CD14-positive monocyte (primary cell): ENCODE measurements around the gene SUCLG2. TPM values are rescaled to one million over a fixed set of nuclear protein-coding genes. Genes with fewer than 3 reads are reported as not detected.

Experiments used
- DNase-seq, 3 donors: peaks; one replicate each; pipeline ENCODE4 v3.0.0-alpha.2; 2011 to 2022
- H2AFZ ChIP-seq: 2 replicates; pipeline ENCODE4 v1.6.0; 2012; ENCODE audit warnings: mild to moderate bottlenecking, low read depth, low read length, inconsistent platforms; ENCODE audit not compliant: insufficient read depth, poor library complexity, severe bottlenecking
- H3K27ac ChIP-seq, 2 donors: 1 replicate in 1 of 2; 2 replicates in 1 of 2; pipeline ENCODE4 v1.5.1; 2012 to 2013; ENCODE audit warnings: low read length in 2 of 2, control low read depth in 1 of 2, inconsistent platforms in 1 of 2, low read depth in 1 of 2, mild to moderate bottlenecking in 1 of 2
- H3K27me3 ChIP-seq, 2 donors: one replicate each; pipeline versions ENCODE4 v1.6.0 to v1.6.1; 2011 to 2013; ENCODE audit warnings: low read length in 2 of 2; ENCODE audit not compliant: control insufficient read depth in 2 of 2, insufficient read depth in 2 of 2
- H3K36me3 ChIP-seq, 2 donors: replicated peaks in 1 of 2; 1 replicate in 1 of 2; 2 replicates in 1 of 2; pipeline versions ENCODE4 v1.5.1 to v1.6.1; 2012 to 2013; ENCODE audit warnings: low read length in 2 of 2, control low read depth in 1 of 2, inconsistent platforms in 1 of 2, mild to moderate bottlenecking in 1 of 2; ENCODE audit not compliant: insufficient read depth in 2 of 2, control insufficient read depth in 1 of 2
- H3K4me1 ChIP-seq, 2 donors: 1 replicate in 1 of 2; 2 replicates in 1 of 2; pipeline versions ENCODE4 v1.5.1 to v1.6.1; 2012 to 2013; ENCODE audit warnings: low read length in 2 of 2, control low read depth in 1 of 2, inconsistent platforms in 1 of 2, mild to moderate bottlenecking in 1 of 2, moderate library complexity in 1 of 2; ENCODE audit not compliant: insufficient read depth in 2 of 2, control insufficient read depth in 1 of 2
- H3K4me2 ChIP-seq: replicated peaks from 2 replicates; pipeline ENCODE3; 2012; ENCODE audit warnings: low read length, moderate library complexity, mild to moderate bottlenecking; ENCODE audit not compliant: poor library complexity, severe bottlenecking; ENCODE audit errors: extremely low read depth
- H3K4me3 ChIP-seq, 3 experiments: fragments of 200-600 bp in 1 of 3; sonication (generic) in 1 of 3; replicated peaks in 1 of 3; 1 replicate in 2 of 3; 2 replicates in 1 of 3; pipeline ENCODE4 v1.5.1; 2011 to 2013; ENCODE audit warnings: low read length in 3 of 3, mild to moderate bottlenecking in 3 of 3, control low read depth in 2 of 3, low read depth in 2 of 3, inconsistent platforms in 1 of 3, moderate library complexity in 1 of 3
- H3K79me2 ChIP-seq: 2 replicates; pipeline ENCODE4 v1.6.0; 2012; ENCODE audit warnings: mild to moderate bottlenecking, control low read depth, inconsistent platforms, low read length, moderate library complexity; ENCODE audit not compliant: insufficient read depth
- H3K9ac ChIP-seq: 2 replicates; pipeline ENCODE4 v1.6.0; 2017; ENCODE audit warnings: low read length, mild to moderate bottlenecking; ENCODE audit not compliant: insufficient read depth, poor library complexity, severe bottlenecking
- H3K9me3 ChIP-seq, 2 donors: replicated peaks in 1 of 2; 1 replicate in 1 of 2; 2 replicates in 1 of 2; pipeline versions ENCODE4 v1.5.1 to v1.6.1; 2012 to 2013; ENCODE audit warnings: low read length in 2 of 2, control low read depth in 1 of 2; ENCODE audit not compliant: control insufficient read depth in 1 of 2, insufficient read depth in 1 of 2
- H4K20me1 ChIP-seq: 2 replicates; pipeline ENCODE4 v1.6.0; 2012; ENCODE audit warnings: mild to moderate bottlenecking, low read length, control low read depth, moderate library complexity; ENCODE audit not compliant: insufficient read depth
- H3K27ac Mint-ChIP-seq, 7 donors: one replicate each; pipeline ENCODE4 v1.8.0; 2020; ENCODE audit warnings: mild to moderate bottlenecking in 7 of 7, mixed read lengths in 7 of 7, moderate library complexity in 6 of 7, inconsistent platforms in 2 of 7
- H3K27me3 Mint-ChIP-seq, 3 donors: one replicate each; pipeline ENCODE4 v1.8.0; 2021 to 2022; ENCODE audit warnings: low read depth in 3 of 3, mild to moderate bottlenecking in 3 of 3, mixed read lengths in 3 of 3, moderate library complexity in 3 of 3, inconsistent platforms in 1 of 3
- H3K36me3 Mint-ChIP-seq, 2 donors: one replicate each; pipeline ENCODE4 v1.8.0; 2020; ENCODE audit warnings: mixed read lengths in 2 of 2, inconsistent platforms in 1 of 2, mild to moderate bottlenecking in 1 of 2
- H3K4me1 Mint-ChIP-seq: one replicate; pipeline ENCODE4 v1.8.0; 2020; ENCODE audit warnings: mild to moderate bottlenecking, mixed read lengths
- H3K4me3 Mint-ChIP-seq, 2 donors: one replicate each; pipeline ENCODE4 v1.8.0; 2020; ENCODE audit warnings: mild to moderate bottlenecking in 2 of 2, mixed read lengths in 2 of 2, moderate library complexity in 1 of 2
- H3K9me3 Mint-ChIP-seq, 7 donors: one replicate each; pipeline ENCODE4 v1.8.0; 2020 to 2022; ENCODE audit warnings: mixed read lengths in 7 of 7, mild to moderate bottlenecking in 6 of 7, moderate library complexity in 6 of 7, inconsistent platforms in 2 of 7
- WGBS: methylation state at CpG from one replicate; pipeline ENCODE4 v1.1.5; 2013; ENCODE audit warnings: missing lambda C conversion rate; ENCODE audit not compliant: insufficient coverage; 5-methylcytosine and 5-hydroxymethylcytosine counted together
- intact Hi-C, 2 donors: fragments of 100-400 bp; cut with micrococcal nuclease; formaldehyde crosslinking; loops; one replicate each; pipeline versions ENCODE4 v1.15.0 to v1.15.1; 2023
- polyA plus RNA-seq, 3 donors: library from polyadenylated mRNA; depleted of rRNA in 1 of 3; unstranded in 2 of 3; stranded (reverse) in 1 of 3; fragments of 300-500 nt in 2 of 3; fragments of >200 nt in 1 of 3; fragmentation: Illumina TruSeq in 2 of 3; gene quantifications; 1 replicate in 2 of 3; 2 replicates in 1 of 3; pipeline ENCODE4 v1.2.3, GENCODE V29; 2012 to 2021
- TF ChIP-seq, protein P1 (sequence below): fragments of 200-600 bp; IDR thresholded peaks from one replicate; pipeline ENCODE4 v1.8.0; 2022; ENCODE audit warnings: antibody characterized with exemption, mild to moderate bottlenecking

The SUCLG2 gene
- polyA plus RNA-seq, 3 donors: 10.8 to 37.5 (median 32.9) TPM

- Histone ChIP-seq H3K4me3 (no peak overlapping the region), H3K27me3 (no peaks in the 10 kb centered on the region), H4K20me1 (no peaks in the 10 kb centered on the region), H3K79me2 (no peaks in the 10 kb centered on the region), H3K9me3 (no peaks in the 10 kb centered on the region), H2AFZ (no peak overlapping the region), H3K4me2 (no peak overlapping the region), H3K9ac (no peak overlapping the region), H3K4me1 (no peaks in the 10 kb centered on the region), H3K27ac (no peak overlapping the region), H3K36me3 (no peaks in the 10 kb centered on the region)
- no peak overlapping the region for H3K27ac Mint-ChIP-seq
- TF ChIP-seq, protein P1, sequence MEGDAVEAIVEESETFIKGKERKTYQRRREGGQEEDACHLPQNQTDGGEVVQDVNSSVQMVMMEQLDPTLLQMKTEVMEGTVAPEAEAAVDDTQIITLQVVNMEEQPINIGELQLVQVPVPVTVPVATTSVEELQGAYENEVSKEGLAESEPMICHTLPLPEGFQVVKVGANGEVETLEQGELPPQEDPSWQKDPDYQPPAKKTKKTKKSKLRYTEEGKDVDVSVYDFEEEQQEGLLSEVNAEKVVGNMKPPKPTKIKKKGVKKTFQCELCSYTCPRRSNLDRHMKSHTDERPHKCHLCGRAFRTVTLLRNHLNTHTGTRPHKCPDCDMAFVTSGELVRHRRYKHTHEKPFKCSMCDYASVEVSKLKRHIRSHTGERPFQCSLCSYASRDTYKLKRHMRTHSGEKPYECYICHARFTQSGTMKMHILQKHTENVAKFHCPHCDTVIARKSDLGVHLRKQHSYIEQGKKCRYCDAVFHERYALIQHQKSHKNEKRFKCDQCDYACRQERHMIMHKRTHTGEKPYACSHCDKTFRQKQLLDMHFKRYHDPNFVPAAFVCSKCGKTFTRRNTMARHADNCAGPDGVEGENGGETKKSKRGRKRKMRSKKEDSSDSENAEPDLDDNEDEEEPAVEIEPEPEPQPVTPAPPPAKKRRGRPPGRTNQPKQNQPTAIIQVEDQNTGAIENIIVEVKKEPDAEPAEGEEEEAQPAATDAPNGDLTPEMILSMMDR: no peak
- no peak for DNase-seq
- 100% methylated on average over 1 of the region's 4 CpGs for WGBS
- H3K27me3 Mint-ChIP-seq: no peaks in the 10 kb centered on the region
- peaks cover 6 to 7% of the 10 kb centered on the region in 2 donors for H3K36me3 Mint-ChIP-seq
- H3K9me3 Mint-ChIP-seq: peaks cover 7 to 18% (median 12%) of the 10 kb centered on the region in 7 donors
- intact Hi-C loops: no loop called here
- no peak overlapping the region for H3K4me3 Mint-ChIP-seq
- no peaks in the 10 kb centered on the region for H3K4me1 Mint-ChIP-seq
These were observed 221.3 kb downstream of the SUCLG2 start for GRCh38 chr3:67433109-67433508.

DNA sequence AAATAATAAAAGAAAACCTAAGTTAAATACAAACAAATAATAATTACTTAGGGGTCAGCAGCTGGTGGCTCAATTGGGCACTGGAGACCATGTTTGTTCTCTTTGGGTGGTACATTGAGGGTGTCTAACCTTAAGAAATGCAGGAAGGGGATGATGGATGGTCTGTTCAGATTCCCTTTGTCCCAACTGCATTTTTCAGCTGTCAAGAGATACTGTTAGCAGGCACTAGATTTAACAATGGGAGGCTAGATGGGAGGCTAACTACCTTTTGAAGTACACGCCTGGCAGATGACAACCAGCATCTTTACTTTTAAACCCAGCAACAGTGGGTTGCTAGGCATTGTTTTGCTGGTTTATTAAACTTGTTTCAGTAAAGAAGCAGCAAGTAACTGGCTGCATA, 222.5 kb downstream of the SUCLG2 start:
- H3K27me3 ChIP-seq: no peaks in the 10 kb centered on the region
- no peak overlapping the region for H3K27ac ChIP-seq
- Mint-ChIP-seq H3K27ac (no peak overlapping the region), H3K4me3 (no peak overlapping the region), H3K27me3 (no peaks in the 10 kb centered on the region), H3K4me1 (no peaks in the 10 kb centered on the region), H3K36me3 (peaks cover 6 to 7% of the 10 kb centered on the region in 2 donors), H3K9me3 (peaks cover 8 to 24% (median 14%) of the 10 kb centered on the region in 7 donors)
- no peaks in the 10 kb centered on the region for H3K79me2 ChIP-seq
- no CpG with 5 or more reads among the region's 1 CpG for WGBS
- no peaks in the 10 kb centered on the region for H3K36me3 ChIP-seq
- no peak overlapping the region for H3K9ac ChIP-seq
- TF ChIP-seq, protein P1: no peak
- H3K9me3 ChIP-seq: peaks cover 5% of the 10 kb centered on the region in 2 donors
- H3K4me2 ChIP-seq: no peak overlapping the region
- H3K4me3 ChIP-seq: no peak overlapping the region
- DNase-seq: no peak
- intact Hi-C loops: no loop called here
- H2AFZ ChIP-seq: no peak overlapping the region
- H3K4me1 ChIP-seq: no peaks in the 10 kb centered on the region
- no peaks in the 10 kb centered on the region for H4K20me1 ChIP-seq
